ENCODE measurements around the gene ERICH6B. TPM values are rescaled to one million over a fixed set of nuclear protein-coding genes. Genes with fewer than 3 reads are reported as not detected.

ERICH6B gene
- total and polyA plus RNA-seq, 10 of the 15 experiments (the other 5 are each of a cell fraction or from before 2014, with no cell fraction given), result 0.27 to 0.75 (median 0.33) TPM; not detected in 7

GRCh38 chr13:45594764-45595163 is 20.8 kb downstream of the ERICH6B start (continued):
- TF ChIP-seq BACH1 (IDR thresholded peaks at IDR 0.05; ENCODE audit: borderline replicate concordance) (no peak), ATF2 (IDR thresholded peaks at IDR 0.05; ENCODE audit: low read length) (no peak), MYC (IDR thresholded peaks at IDR 0.05; ENCODE audit: insufficient read depth, insufficient read length, insufficient replicate concordance, low read length, severe bottlenecking) (no peak), ZNF592 (IDR thresholded peaks at IDR 0.05) (no peak), EZH2 (IDR thresholded peaks at IDR 0.05; ENCODE audit: borderline replicate concordance, control insufficient read depth, low read depth, low read length) (no peak), SREBF2 (IDR thresholded peaks at IDR 0.05; ENCODE audit: low read length) (no peak), JUND (IDR thresholded peaks at IDR 0.05; ENCODE audit: low read depth, low read length) (no peak), SUZ12 (IDR thresholded peaks at IDR 0.05; ENCODE audit: unreplicated experiment) (no peak), FOXM1 (IDR thresholded peaks at IDR 0.05; ENCODE audit: low read depth, low read length) (no peak)
